DOHH2 (cell line): ENCODE measurements around the gene KNDC1.

Experiments used
- EZH2phosphoT487 ChIP-seq: fragments of 200-600 bp; sonication (generic); IDR thresholded peaks from 2 replicates; pipeline ENCODE4 v1.6.1; 2017; ENCODE audit warnings: borderline replicate concordance, mild to moderate bottlenecking, antibody characterized with exemption, low read length, moderate library complexity, mixed read lengths
- TF ChIP-seq, protein P1 (sequence below): fragments of 200-600 bp; sonication (generic); IDR thresholded peaks from one replicate; pipeline ENCODE4 v1.5.1; 2014; ENCODE audit warnings: antibody characterized with exemption, mild to moderate bottlenecking, low read depth, low read length; ENCODE audit not compliant: poor library complexity, severe bottlenecking

DNA sequence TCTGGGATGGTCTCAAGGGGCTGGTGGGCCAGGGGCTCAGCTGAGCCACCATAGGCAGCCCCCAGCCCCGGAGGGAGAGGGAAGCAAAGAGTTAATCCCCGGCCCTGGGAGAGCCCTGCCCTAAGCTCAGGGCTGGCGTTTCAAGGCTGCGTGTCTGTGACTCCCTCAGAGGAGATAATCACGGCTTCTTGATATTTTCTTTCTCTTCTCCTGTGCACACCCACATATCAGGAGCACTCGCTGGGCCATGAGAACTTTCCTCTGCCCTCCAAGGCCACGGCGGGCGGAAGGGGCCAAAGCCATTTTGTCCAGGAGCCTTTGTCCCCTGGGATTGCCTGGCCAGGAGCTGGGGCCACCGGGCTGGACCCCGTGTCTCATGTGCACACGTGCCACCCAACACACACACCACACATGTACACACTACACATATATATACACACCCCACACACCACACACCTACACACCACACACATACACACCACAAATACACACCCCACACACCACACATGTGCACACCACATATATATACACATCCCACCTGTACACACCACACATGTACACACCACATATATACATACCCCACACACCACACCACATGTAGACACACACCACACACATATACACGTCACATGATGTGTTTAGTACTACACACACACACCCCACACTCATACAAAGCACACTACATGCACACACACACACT lies 94.6 kb downstream of the KNDC1 start:
- TF ChIP-seq, protein P1, sequence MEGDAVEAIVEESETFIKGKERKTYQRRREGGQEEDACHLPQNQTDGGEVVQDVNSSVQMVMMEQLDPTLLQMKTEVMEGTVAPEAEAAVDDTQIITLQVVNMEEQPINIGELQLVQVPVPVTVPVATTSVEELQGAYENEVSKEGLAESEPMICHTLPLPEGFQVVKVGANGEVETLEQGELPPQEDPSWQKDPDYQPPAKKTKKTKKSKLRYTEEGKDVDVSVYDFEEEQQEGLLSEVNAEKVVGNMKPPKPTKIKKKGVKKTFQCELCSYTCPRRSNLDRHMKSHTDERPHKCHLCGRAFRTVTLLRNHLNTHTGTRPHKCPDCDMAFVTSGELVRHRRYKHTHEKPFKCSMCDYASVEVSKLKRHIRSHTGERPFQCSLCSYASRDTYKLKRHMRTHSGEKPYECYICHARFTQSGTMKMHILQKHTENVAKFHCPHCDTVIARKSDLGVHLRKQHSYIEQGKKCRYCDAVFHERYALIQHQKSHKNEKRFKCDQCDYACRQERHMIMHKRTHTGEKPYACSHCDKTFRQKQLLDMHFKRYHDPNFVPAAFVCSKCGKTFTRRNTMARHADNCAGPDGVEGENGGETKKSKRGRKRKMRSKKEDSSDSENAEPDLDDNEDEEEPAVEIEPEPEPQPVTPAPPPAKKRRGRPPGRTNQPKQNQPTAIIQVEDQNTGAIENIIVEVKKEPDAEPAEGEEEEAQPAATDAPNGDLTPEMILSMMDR = no peak
- TF ChIP-seq EZH2phosphoT487 = no peak
